Activated T-helper 2 cell treated with anti-CD3 and anti-CD28 coated beads, Interferon-gamma antibody, Interleukin-2, Interleukin-4, amounts not matched to agents 10 μg/mL and 5 μg/mL and 100 μg/mL, durations not matched to agents 14 hours and 24 hours and 36 hours (primary cell): Measurements from ENCODE around the gene TES. TPM values are rescaled to one million over a fixed set of nuclear protein-coding genes. Genes with fewer than 3 reads are reported as not detected.
"Not testable (repeated sequence)": the region's sequence is repeated elsewhere in the genome, so short reads cannot be mapped to it uniquely, and the experiment has no call there.

Experiments
- DNase-seq: peaks from one replicate; pipeline ENCODE4 v3.0.0; 2021; ENCODE audit warnings: low spot score
- H3K27ac Mint-ChIP-seq: one replicate; pipeline ENCODE4 v1.8.0; 2021; ENCODE audit warnings: mixed read lengths
- H3K27me3 Mint-ChIP-seq: one replicate; pipeline ENCODE4 v1.8.0; 2021; ENCODE audit warnings: low read depth, mixed read lengths
- H3K36me3 Mint-ChIP-seq: one replicate; pipeline ENCODE4 v1.8.0; 2021; ENCODE audit warnings: low read depth, mixed read lengths
- H3K4me1 Mint-ChIP-seq: one replicate; pipeline ENCODE4 v1.8.0; 2021; ENCODE audit warnings: low read depth, mixed read lengths
- H3K4me3 Mint-ChIP-seq: one replicate; pipeline ENCODE4 v1.8.0; 2021; ENCODE audit warnings: low read depth, mild to moderate bottlenecking, moderate library complexity, mixed read lengths
- H3K9me3 Mint-ChIP-seq: one replicate; pipeline ENCODE4 v1.8.0; 2021; ENCODE audit warnings: mixed read lengths
- intact Hi-C: fragments of 100-400 bp; cut with micrococcal nuclease; formaldehyde crosslinking; loops from one replicate; pipeline ENCODE4 v1.15.1; 2023
- total RNA-seq: library from RNA; stranded (reverse); gene quantifications from 2 replicates; pipeline ENCODE4 v1.2.3, GENCODE V29; 2022

The TES gene
- total RNA-seq, 1 donor from 2014 or later = 44.3 TPM

DNA sequence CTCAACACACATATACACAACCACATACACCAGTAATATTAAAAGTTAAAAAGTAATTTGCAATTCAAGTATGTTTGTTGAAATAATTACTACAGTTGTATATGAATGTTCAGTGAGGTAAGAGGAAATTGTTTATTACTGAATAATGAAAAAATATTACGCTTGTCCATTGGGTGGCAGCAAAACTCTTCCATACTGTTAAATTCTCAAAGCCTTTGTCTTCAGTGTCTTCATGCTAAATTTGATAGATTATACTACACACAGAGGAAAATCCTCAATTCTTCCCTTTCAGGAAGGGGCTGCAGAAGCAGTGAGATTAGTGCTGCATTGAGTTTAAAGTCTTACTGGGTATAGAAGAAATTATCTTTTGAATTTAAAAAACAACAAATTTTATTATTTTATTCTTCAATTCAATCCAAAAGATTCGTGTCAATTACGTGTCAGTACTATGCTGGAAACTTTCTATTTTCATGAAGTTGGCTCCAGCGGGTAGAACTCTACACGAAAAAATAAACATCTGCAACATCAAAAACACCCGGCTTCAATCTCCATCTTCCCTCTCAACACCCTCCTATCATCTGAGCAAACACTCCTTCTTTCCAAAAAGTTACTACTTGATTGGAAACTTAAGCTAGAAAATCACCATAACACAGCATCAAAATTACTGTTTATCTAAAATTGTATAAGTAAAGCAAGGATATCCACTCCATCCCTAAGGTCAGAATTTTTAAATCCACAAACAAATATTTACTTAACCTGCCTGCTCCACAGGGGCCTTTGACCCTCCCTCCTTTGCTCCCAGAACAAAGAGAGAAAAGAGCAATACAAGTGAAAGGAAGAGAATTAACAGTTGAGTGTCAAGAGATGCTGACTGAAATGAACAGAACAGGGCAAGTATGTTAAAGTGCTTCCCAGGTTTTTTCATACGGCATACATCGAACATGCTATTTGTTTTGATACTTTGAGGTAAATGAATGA is 37.0 kb upstream of the TES start:
- Mint-ChIP-seq H3K27me3 (peaks cover 34% of the 10 kb centered on the region), H3K4me1 (peaks cover 3% of the 10 kb centered on the region), H3K9me3 (no peaks in the 10 kb centered on the region), H3K36me3 (no peaks in the 10 kb centered on the region), H3K4me3 (no peak overlapping the region), H3K27ac (no peak overlapping the region)
- intact Hi-C loops = loop anchor here (1.0 to 10.0 kb wide), 4 partner anchors 63 to 634 kb away; partner anchors contain the start of gene CAV1
- no peak for DNase-seq

DNA sequence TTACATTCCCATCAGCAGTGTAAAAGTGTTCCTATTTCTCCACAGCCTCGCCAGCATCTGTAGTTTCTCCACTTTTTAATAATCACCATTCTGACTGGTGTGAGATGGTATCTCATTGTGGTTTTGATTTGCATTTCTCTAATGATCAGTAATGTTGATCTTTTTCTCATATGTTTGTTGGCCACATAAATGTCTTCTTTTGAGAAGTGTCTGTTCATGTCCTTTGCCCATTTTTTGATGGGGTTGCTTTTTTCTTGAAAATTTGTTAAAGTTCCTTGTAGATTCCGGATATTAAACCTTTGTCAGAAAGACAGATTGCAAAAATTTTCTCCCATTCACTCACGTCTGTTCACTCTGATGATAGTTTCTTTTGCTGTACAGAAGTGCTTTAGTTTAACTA is 35.2 kb upstream of the TES start:
- intact Hi-C loops = loop anchor here (10.0 kb wide), 1 partner anchor 350 kb away; the partner anchor contains the start of gene CAV1
- peaks cover 29% of the 10 kb centered on the region for H3K27me3 Mint-ChIP-seq
- H3K9me3 Mint-ChIP-seq, H3K36me3 Mint-ChIP-seq, H3K27ac Mint-ChIP-seq, DNase-seq, H3K4me1 Mint-ChIP-seq, H3K4me3 Mint-ChIP-seq: not testable (repeated sequence)

DNA sequence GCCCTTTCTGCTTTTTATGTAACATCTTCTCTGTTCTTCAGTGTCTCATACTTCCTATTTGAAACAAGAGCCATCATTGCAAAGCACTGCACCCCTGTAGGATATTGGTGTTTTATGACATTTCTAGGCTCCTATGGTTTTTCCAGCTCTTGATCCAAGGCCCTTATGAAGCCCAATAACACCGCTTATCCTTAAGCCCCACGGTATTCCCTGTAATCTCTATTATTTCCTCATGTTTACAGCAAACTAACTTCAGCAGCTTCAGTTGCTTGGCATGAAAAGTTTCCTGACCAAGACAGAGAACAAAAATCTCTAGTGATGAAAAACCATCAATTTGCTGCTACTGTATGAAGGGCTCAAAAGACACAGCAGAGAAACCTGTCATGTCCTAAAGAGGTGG is 34.1 kb upstream of the TES start:
- Mint-ChIP-seq H3K27ac (no peak overlapping the region), H3K36me3 (no peaks in the 10 kb centered on the region), H3K27me3 (peaks cover 18% of the 10 kb centered on the region), H3K9me3 (no peaks in the 10 kb centered on the region), H3K4me3 (no peak overlapping the region), H3K4me1 (no peaks in the 10 kb centered on the region)
- intact Hi-C loops = loop anchor here (10.0 kb wide), 1 partner anchor 349 kb away; the partner anchor contains the start of gene CAV1
- DNase-seq = no peak

DNA sequence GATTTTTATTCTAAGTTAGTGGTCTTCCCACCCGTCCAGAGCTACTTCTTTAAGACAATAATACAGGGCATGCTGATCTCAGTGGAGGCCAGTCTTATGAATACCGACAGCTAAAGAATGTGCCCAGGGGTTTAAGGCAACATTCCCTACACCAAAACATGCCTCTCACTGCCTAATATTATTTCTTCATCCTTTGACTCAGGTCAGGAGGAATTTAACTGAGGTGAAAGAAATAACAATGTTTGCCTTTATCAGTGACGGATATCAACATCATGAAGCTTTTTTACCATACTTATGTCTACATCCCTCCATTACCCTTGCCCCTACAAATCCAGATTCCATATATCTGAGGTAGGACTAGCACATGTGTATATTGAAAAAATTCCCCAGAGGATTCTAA is 33.3 kb upstream of the TES start:
- Mint-ChIP-seq H3K27me3 (peaks cover 12% of the 10 kb centered on the region), H3K4me3 (no peak overlapping the region), H3K9me3 (no peaks in the 10 kb centered on the region), H3K27ac (no peak overlapping the region), H3K4me1 (no peaks in the 10 kb centered on the region), H3K36me3 (no peaks in the 10 kb centered on the region)
- intact Hi-C loops = loop anchor here (10.0 kb wide), 1 partner anchor 348 kb away; the partner anchor contains the start of gene CAV1
- no peak for DNase-seq

DNA sequence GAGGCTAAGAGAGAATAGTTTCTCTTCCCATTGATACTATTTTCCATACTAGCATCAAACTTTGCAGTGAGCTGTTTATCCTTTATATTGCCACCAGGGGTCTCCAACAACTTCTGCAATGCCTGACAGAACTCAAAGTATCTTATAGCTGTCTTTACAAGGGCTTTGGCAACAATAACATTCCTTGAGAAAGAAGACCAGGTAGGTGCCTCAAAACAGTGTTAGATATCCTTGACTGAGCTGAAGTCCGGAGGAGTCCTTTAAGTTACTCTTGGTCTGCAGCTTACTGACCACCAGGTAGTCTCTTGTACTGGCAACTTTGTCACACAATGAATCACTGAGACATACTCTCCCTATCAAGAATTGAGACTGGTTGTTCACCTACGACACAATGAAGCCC is 30.0 kb upstream of the TES start:
- intact Hi-C loops = loop anchor here (1.0 to 5.0 kb wide), 4 partner anchors 37 to 409 kb away; no protein-coding TSS in a partner anchor
- no peaks in the 10 kb centered on the region for H3K4me1 Mint-ChIP-seq
- DNase-seq = no peak

DNA sequence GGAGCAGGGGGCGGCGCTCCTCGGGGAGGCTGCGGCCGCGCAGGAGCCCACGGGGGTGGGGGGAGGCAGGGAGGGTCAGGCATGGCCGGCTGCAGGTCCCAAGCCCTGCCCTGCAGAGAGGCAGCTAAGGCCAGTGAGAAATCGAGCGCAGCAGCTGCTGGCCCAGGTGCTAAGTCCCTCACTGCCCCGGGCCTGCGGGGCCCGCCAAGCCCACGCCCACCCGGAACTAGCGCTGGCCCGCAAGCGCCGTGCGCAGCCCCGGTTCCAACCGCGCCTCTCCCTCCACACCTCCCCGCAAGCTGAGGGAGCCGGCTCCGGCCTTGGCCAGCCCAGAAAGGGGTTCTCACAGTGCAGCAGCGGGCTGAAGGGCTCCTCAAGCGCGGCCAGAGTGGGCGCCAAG is 28.3 kb upstream of the TES start:
- no peak overlapping the region for H3K4me3 Mint-ChIP-seq
- intact Hi-C loops = loop anchor here (5.0 kb wide), 1 partner anchor 35 kb away; no protein-coding TSS in a partner anchor

More for the DNA sequence above, 30.0 kb upstream of the TES start:
- Mint-ChIP-seq H3K27me3 (peaks cover 7% of the 10 kb centered on the region), H3K36me3 (no peaks in the 10 kb centered on the region), H3K9me3 (peaks cover 4% of the 10 kb centered on the region), H3K4me3 (no peak overlapping the region), H3K27ac (no peak overlapping the region)

DNA sequence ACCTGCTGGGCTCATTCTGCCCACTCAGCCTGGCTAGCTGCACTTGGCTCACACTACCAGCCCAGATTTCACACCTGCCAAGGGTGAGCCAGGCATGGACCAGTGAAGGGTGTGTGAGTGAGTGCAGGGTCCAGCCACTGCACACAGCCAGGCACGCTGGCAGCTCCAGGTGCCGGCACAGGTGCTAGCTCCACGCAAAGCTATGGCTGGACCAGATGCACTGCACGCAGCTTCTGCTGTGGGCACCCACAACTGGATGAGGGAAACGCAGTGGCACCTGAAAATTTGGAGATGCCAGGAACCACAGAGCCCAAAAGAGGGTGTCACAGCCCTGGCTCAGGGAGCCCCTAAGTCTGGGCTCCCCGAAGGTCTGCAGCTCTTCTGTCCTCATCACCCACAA is 24.9 kb upstream of the TES start:
- Mint-ChIP-seq H3K4me1 (no peaks in the 10 kb centered on the region), H3K36me3 (no peaks in the 10 kb centered on the region), H3K27ac (no peak overlapping the region), H3K4me3 (no peak overlapping the region), H3K27me3 (peaks cover 17% of the 10 kb centered on the region), H3K9me3 (peaks cover 13% of the 10 kb centered on the region)
- DNase-seq = no peak
- intact Hi-C loops = no loop called here

More for the DNA sequence above, 28.3 kb upstream of the TES start:
- Mint-ChIP-seq H3K9me3 (peaks cover 4% of the 10 kb centered on the region), H3K27me3 (peaks cover 5% of the 10 kb centered on the region), H3K36me3 (no peaks in the 10 kb centered on the region), H3K4me1 (no peaks in the 10 kb centered on the region), H3K27ac (no peak overlapping the region)
- no peak for DNase-seq

DNA sequence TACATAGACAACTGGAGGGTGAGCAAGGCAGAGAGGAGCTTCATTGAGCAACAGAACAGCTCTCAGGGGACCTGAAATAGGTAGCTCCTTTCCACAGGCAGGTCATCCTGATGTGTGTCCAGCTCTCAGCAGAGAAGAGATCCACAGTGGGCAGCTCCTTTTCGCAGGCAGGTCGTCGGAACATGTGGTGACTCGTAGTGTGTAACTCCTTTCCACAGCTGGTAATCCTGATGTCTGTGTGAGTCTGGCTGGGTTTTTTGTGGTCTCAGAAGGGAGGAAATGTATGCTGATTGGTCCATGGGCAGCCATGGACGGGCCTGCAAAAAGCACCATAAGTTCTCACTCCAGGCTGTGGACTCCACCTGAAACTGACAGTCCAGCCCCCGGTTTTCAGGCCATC is 24.4 kb upstream of the TES start:
- H3K27me3 Mint-ChIP-seq = peaks cover 17% of the 10 kb centered on the region
- no peaks in the 10 kb centered on the region for H3K4me1 Mint-ChIP-seq
- no peaks in the 10 kb centered on the region for H3K36me3 Mint-ChIP-seq
- H3K9me3 Mint-ChIP-seq = peaks cover 13% of the 10 kb centered on the region
- DNase-seq = no peak
- H3K27ac Mint-ChIP-seq = no peak overlapping the region
- intact Hi-C loops = no loop called here
- no peak overlapping the region for H3K4me3 Mint-ChIP-seq

DNA sequence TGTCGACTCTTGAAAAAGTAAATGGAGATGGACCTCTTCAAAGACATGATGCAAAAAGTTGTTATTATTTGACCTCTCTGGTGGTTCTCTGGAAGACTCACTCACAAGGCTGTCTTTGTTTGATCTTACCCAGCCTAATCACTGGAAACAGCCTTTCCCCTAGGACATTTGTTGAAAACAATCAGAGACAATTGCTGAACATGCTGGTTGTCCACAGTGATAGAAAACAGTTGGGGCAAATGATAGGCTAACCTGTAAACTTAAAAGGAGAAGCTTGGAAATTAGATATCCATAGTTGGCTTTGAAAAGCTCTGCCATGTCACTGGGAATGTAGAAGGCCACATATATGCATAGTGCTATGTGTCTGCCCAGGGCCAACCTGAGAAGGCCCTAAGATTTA is 22.9 kb upstream of the TES start:
- Mint-ChIP-seq H3K27ac (no peak overlapping the region), H3K9me3 (peaks cover 13% of the 10 kb centered on the region), H3K27me3 (peaks cover 23% of the 10 kb centered on the region), H3K4me1 (no peaks in the 10 kb centered on the region), H3K4me3 (no peak overlapping the region), H3K36me3 (no peaks in the 10 kb centered on the region)
- intact Hi-C loops = no loop called here
- DNase-seq = no peak

DNA sequence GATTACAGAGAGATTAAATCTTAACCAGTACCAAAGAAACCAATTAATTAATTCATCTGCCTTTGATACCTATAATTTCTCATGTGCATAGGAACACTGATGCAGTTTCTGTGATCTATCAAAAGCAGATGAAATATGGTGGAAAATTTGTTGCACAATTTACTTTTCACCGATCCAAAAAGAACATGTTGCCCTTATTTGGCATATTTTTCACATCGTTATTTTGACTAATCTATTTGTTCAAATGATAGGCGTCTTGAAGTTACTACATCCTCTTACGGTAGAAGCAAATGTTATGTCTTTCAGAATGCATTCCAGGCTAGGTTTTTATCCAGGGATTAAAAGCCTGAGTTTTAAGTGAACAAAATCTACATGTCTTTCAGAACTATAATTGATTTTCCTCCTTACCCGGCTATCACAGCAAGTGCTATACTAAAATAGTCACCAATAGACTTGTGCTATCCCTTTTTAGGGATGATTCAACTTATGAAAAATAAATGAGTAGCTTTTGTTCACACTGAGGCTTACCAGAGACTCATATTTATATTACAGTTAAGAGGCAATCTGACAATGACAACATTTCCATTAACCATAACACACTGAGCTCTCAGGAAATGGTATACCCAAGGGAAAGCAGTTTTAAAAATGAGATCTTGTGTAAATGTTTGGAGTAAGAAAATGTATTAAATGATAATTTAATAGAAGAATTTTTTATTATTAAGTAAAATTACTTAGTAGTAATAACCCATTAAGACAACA is 16.8 kb upstream of the TES start:
- intact Hi-C loops = no loop called here

DNA sequence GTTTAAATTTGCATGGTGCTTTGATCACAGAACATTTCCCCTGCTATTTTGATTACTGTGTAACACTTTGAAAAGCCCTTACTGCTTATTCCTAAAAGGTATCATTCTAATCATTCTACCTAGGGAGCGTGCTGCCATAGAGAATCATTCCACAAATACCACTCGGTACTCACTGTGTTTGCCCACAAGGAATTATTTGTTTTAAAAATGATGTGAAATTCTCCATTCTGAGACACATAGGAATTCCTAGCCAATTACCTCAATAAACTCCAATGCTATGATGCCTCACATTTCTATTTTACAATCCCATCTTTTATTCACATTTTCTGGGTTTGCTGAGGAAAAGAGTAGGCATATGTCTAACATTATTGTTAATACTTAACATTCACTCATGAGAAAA is 16.2 kb upstream of the TES start:
- Mint-ChIP-seq H3K27me3 (peaks cover 30% of the 10 kb centered on the region), H3K9me3 (no peaks in the 10 kb centered on the region), H3K4me1 (no peaks in the 10 kb centered on the region), H3K27ac (no peak overlapping the region), H3K4me3 (no peak overlapping the region), H3K36me3 (no peaks in the 10 kb centered on the region)
- intact Hi-C loops = no loop called here
- DNase-seq = no peak

More for the DNA sequence above, 16.8 kb upstream of the TES start:
- no peak for DNase-seq
- no peaks in the 10 kb centered on the region for H3K36me3 Mint-ChIP-seq
- no peaks in the 10 kb centered on the region for H3K4me1 Mint-ChIP-seq
- H3K27ac Mint-ChIP-seq = no peak overlapping the region
- H3K9me3 Mint-ChIP-seq = no peaks in the 10 kb centered on the region
- H3K27me3 Mint-ChIP-seq = peaks cover 24% of the 10 kb centered on the region
- H3K4me3 Mint-ChIP-seq = no peak overlapping the region

DNA sequence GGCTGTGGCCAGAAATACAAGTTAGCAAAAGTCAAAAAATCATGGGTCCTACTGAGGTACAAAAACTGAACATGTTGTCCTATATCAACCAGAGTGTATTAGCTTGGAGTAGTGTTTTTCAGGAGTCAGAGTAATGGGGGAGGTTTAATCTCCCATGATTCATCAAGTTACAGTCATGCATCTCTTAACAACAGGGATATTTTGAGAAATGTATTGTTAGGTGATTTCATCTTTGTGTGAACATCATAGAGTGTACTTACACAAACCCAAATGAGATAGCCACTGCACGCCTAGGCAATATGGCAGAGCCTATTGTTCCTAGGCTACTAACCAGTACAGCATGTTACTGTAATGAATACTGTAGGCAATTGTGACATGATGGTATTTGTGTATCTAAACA is 14.9 kb upstream of the TES start:
- intact Hi-C loops = loop anchor here (5.0 kb wide), 1 partner anchor 37 kb away; no protein-coding TSS in a partner anchor
- no peaks in the 10 kb centered on the region for H3K9me3 Mint-ChIP-seq

More for the DNA sequence above, 14.9 kb upstream of the TES start:
- Mint-ChIP-seq H3K4me1 (no peaks in the 10 kb centered on the region), H3K4me3 (no peak overlapping the region), H3K27ac (no peak overlapping the region), H3K27me3 (peaks cover 32% of the 10 kb centered on the region), H3K36me3 (no peaks in the 10 kb centered on the region)
- no peak for DNase-seq
